ENCODE results near the gene CELSR3.

The CELSR3 gene

GRCh38 chr3:48687220-48687678, 24.6 kb upstream of the CELSR3 start:
- DNase-seq (ENCODE audit: low spot score), result no peak

- DNase-seq (ENCODE audit: low spot score), result no peak
Measured at GRCh38 chr3:48686538-48687219, 24.0 kb upstream of the CELSR3 start.

- peak; percentile 90 for DNase-seq (ENCODE audit: low spot score)
Measured at GRCh38 chr3:48685603-48686511, 23.2 kb upstream of the CELSR3 start, which contains the start of gene NCKIPSD. Gene NCKIPSD, minus strand, starts transcription at chr3:48685915. Its CDS starts 108 bp downstream, at chr3:48685807.

GRCh38 chr3:48685293-48685602, 22.6 kb upstream of the CELSR3 start:
- no peak for DNase-seq (ENCODE audit: low spot score)

GRCh38 chr3:48684480-48685143, 21.9 kb upstream of the CELSR3 start:
- DNase-seq (ENCODE audit: low spot score), result no peak

- no peak for DNase-seq (ENCODE audit: low spot score)
Measured at GRCh38 chr3:48684054-48684349, 21.3 kb upstream of the CELSR3 start.

GRCh38 chr3:48682786-48683185, 20.1 kb upstream of the CELSR3 start:
- no peak for DNase-seq (ENCODE audit: low spot score)

- no peak for DNase-seq (ENCODE audit: low spot score)
Measured at GRCh38 chr3:48681974-48682610, 19.4 kb upstream of the CELSR3 start.

- DNase-seq (ENCODE audit: low spot score), result no peak
Measured at GRCh38 chr3:48681541-48681880, 18.8 kb upstream of the CELSR3 start.

GRCh38 chr3:48680811-48681540, 18.3 kb upstream of the CELSR3 start:
- no peak for DNase-seq (ENCODE audit: low spot score)

GRCh38 chr3:48679411-48680391, 17.0 kb upstream of the CELSR3 start:
- no peak for DNase-seq (ENCODE audit: low spot score)

GRCh38 chr3:48678566-48679380, 16.1 kb upstream of the CELSR3 start:
- no peak for DNase-seq (ENCODE audit: low spot score)

GRCh38 chr3:48678056-48678455, 15.4 kb upstream of the CELSR3 start:
- no peak for DNase-seq (ENCODE audit: low spot score)

- no peak for DNase-seq (ENCODE audit: low spot score)
Measured at GRCh38 chr3:48674505-48674904, 11.8 kb upstream of the CELSR3 start.

- DNase-seq (ENCODE audit: low spot score), result no peak
Measured at GRCh38 chr3:48672522-48672921, 9.8 kb upstream of the CELSR3 start.

GRCh38 chr3:48664929-48665328, 2.2 kb upstream of the CELSR3 start:
- no peak for DNase-seq (ENCODE audit: low spot score)

- DNase-seq (ENCODE audit: low spot score), result no peak
Measured at GRCh38 chr3:48664313-48664644, 1.6 kb upstream of the CELSR3 start.

- DNase-seq (ENCODE audit: low spot score), result peak; percentile 89
Measured at GRCh38 chr3:48663489-48664312, 1.0 kb upstream of the CELSR3 start.

GRCh38 chr3:48662145-48662752, 437 bp downstream of the CELSR3 start:
- DNase-seq (ENCODE audit: low spot score), result no peak

Data from CD4-positive, alpha-beta T cell treated with Interleukin-2 at 100 ng/mL for 4 hours (primary cell).